ENCODE results near the gene DSCAML1.

DNA sequence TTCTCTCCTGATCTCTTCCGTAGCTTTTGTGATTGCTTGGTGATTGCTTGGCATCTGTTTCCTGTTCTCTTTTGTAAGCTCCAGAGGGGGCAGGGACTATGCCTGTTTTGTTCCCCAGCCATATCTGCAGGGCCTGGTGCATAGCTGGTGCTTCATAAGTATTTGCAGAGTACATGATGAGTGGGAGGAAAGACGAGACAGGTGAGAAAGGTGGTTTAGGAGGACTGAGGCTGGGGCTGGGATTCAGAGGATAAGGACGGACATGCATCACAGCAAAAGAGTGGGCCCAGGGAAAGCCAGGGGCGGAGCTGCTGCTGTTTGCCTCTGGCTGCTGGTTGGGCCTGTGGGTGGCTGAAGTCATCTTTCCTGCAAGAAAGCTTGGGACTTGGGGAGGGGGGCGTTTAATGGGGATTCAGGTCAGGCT is 62.4 kb downstream of the DSCAML1 start:
- TF ChIP-seq FOXA1 (IDR thresholded peaks at IDR 0.05): no peak
- TF ChIP-seq L3MBTL2 (conservative IDR thresholded peaks at IDR 0.05): no peak
- TF ChIP-seq PKNOX1 (IDR thresholded peaks at IDR 0.05): no peak
- TF ChIP-seq TARDBP (IDR thresholded peaks at IDR 0.05): no peak
- TF ChIP-seq NFRKB (IDR thresholded peaks at IDR 0.05): no peak
- TF ChIP-seq SP1 (IDR thresholded peaks at IDR 0.05): no peak
- no peak for TF ChIP-seq BHLHE40 (IDR thresholded peaks at IDR 0.05; ENCODE audit: borderline replicate concordance)
- no peak for TF ChIP-seq ARNT (IDR thresholded peaks at IDR 0.05)
- no peak for TF ChIP-seq FOXM1 (IDR thresholded peaks at IDR 0.05; ENCODE audit: borderline replicate concordance)
- TF ChIP-seq LEF1 (IDR thresholded peaks at IDR 0.05; ENCODE audit: borderline replicate concordance): no peak
- TF ChIP-seq ZNF384 (IDR thresholded peaks at IDR 0.05): no peak
- no peak for TF ChIP-seq ELF4 (IDR thresholded peaks at IDR 0.05)
